Astrocyte (in vitro differentiated cells and primary cell): ENCODE data around the gene GMPR. TPM values are rescaled to one million over a fixed set of nuclear protein-coding genes. Genes with fewer than 3 reads are reported as not detected.

Experiments used
- DNase-seq: peaks from one replicate; pipeline ENCODE4 v3.0.0-alpha.2; 2010; ENCODE audit warnings: low read depth
- FAIRE-seq: peaks from 2 replicates; lab custom pipeline; 2011; peaks lifted over from hg19 to GRCh38; lab: Jason Lieb, UNC
- H2AFZ ChIP-seq: 2 replicates; pipeline ENCODE4 v1.6.0; 2012; ENCODE audit warnings: low read depth, low read length, inconsistent platforms
- H3K27ac ChIP-seq: 2 replicates; pipeline ENCODE4 v1.5.1; 2011; ENCODE audit warnings: low read depth, low read length, inconsistent platforms
- H3K27me3 ChIP-seq: 2 replicates; pipeline ENCODE4 v1.6.0; 2011; ENCODE audit warnings: low read length, inconsistent platforms; ENCODE audit not compliant: insufficient read depth
- H3K36me3 ChIP-seq: 2 replicates; pipeline ENCODE4 v1.5.1; 2011; ENCODE audit warnings: low read length, inconsistent platforms; ENCODE audit not compliant: insufficient read depth
- H3K4me1 ChIP-seq: 2 replicates; pipeline ENCODE4 v1.5.1; 2011; ENCODE audit warnings: low read length, inconsistent platforms; ENCODE audit not compliant: insufficient read depth
- H3K4me2 ChIP-seq: 2 replicates; pipeline ENCODE4 v1.6.0; 2012; ENCODE audit warnings: low read length, inconsistent platforms
- H3K4me3 ChIP-seq: 2 replicates; pipeline ENCODE4 v1.5.1; 2011; ENCODE audit warnings: low read depth, mild to moderate bottlenecking, low read length, inconsistent platforms; ENCODE audit not compliant: insufficient read depth
- H3K79me2 ChIP-seq: 2 replicates; pipeline ENCODE4 v1.6.0; 2012; ENCODE audit warnings: mild to moderate bottlenecking, low read length, inconsistent platforms; ENCODE audit not compliant: insufficient read depth
- H3K9ac ChIP-seq: 2 replicates; pipeline ENCODE4 v1.6.0; 2012; ENCODE audit warnings: mild to moderate bottlenecking, low read length, inconsistent platforms
- H3K9me3 ChIP-seq: 2 replicates; pipeline ENCODE4 v1.5.1; 2012; ENCODE audit warnings: low read depth, mild to moderate bottlenecking, low read length, inconsistent platforms; ENCODE audit not compliant: insufficient read depth
- H4K20me1 ChIP-seq: 2 replicates; pipeline ENCODE4 v1.6.0; 2012; ENCODE audit warnings: low read length, inconsistent platforms; ENCODE audit not compliant: insufficient read depth
- H3K27ac Mint-ChIP-seq: one replicate; pipeline ENCODE4 v1.8.0; 2021; ENCODE audit warnings: mild to moderate bottlenecking, mixed read lengths; ENCODE audit not compliant: unreplicated experiment
- H3K27me3 Mint-ChIP-seq: one replicate; pipeline ENCODE4 v1.8.0; 2021; ENCODE audit warnings: low read depth, mixed read lengths; ENCODE audit not compliant: unreplicated experiment
- H3K36me3 Mint-ChIP-seq: one replicate; pipeline ENCODE4 v1.8.0; 2021; ENCODE audit warnings: low read depth, mixed read lengths; ENCODE audit not compliant: unreplicated experiment
- H3K4me1 Mint-ChIP-seq: one replicate; pipeline ENCODE4 v1.8.0; 2021; ENCODE audit warnings: low read depth, mixed read lengths; ENCODE audit not compliant: unreplicated experiment
- H3K4me3 Mint-ChIP-seq: one replicate; pipeline ENCODE4 v1.8.0; 2021; ENCODE audit warnings: mild to moderate bottlenecking, moderate library complexity, mixed read lengths; ENCODE audit not compliant: unreplicated experiment
- H3K9me3 Mint-ChIP-seq: one replicate; pipeline ENCODE4 v1.8.0; 2021; ENCODE audit warnings: mild to moderate bottlenecking, mixed read lengths; ENCODE audit not compliant: unreplicated experiment
- EZH2 ChIP-seq: IDR thresholded peaks from 2 replicates; pipeline ENCODE4 v1.6.1; 2012; ENCODE audit warnings: mild to moderate bottlenecking, low read length, inconsistent platforms; ENCODE audit not compliant: insufficient read depth
- total RNA-seq: library from RNA; stranded (reverse); gene quantifications from 2 replicates; pipeline ENCODE4 v1.2.1, GENCODE V29; 2021
- TF ChIP-seq, protein P1 (sequence below): IDR thresholded peaks from 2 replicates; pipeline ENCODE4 v1.5.1; 2011; ENCODE audit warnings: low read depth, mild to moderate bottlenecking, inconsistent platforms, low read length, moderate library complexity; ENCODE audit not compliant: insufficient read depth

Gene GMPR
- total RNA-seq, 1 donor from 2014 or later: 2.0 TPM

DNA sequence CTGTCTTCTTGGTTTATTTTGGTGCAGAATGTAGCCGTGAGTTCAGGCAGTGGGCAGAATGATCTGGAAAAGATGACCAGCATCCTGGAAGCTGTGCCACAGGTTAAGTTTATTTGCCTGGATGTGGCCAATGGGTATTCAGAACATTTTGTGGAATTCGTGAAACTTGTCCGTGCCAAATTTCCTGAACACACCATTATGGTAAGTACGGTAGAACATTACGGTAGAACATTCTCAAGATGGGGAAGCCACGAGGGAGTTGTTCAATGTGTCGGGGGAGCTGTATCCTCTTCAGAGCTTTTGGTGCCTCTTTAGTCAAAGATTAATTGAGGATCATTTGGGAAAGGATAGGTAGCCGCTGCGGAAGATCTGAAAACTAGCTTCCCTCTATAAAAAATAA lies 16.1 kb downstream of the GMPR start:
- Mint-ChIP-seq H3K9me3 (no peaks in the 10 kb centered on the region), H3K36me3 (no peaks in the 10 kb centered on the region), H3K27me3 (no peaks in the 10 kb centered on the region), H3K4me1 (peaks cover 10% of the 10 kb centered on the region), H3K27ac (no peak overlapping the region), H3K4me3 (no peak overlapping the region)
- Histone ChIP-seq H3K9me3 (peaks cover 4% of the 10 kb centered on the region), H3K79me2 (no peaks in the 10 kb centered on the region), H3K27me3 (no peaks in the 10 kb centered on the region), H2AFZ (no peak overlapping the region), H3K9ac (no peak overlapping the region), H3K4me1 (no peaks in the 10 kb centered on the region), H3K4me3 (no peak overlapping the region), H3K27ac (no peak overlapping the region), H3K36me3 (no peaks in the 10 kb centered on the region), H4K20me1 (no peaks in the 10 kb centered on the region), H3K4me2 (no peak overlapping the region)
- no peak for FAIRE-seq
- TF ChIP-seq EZH2: no peak
- TF ChIP-seq, protein P1, sequence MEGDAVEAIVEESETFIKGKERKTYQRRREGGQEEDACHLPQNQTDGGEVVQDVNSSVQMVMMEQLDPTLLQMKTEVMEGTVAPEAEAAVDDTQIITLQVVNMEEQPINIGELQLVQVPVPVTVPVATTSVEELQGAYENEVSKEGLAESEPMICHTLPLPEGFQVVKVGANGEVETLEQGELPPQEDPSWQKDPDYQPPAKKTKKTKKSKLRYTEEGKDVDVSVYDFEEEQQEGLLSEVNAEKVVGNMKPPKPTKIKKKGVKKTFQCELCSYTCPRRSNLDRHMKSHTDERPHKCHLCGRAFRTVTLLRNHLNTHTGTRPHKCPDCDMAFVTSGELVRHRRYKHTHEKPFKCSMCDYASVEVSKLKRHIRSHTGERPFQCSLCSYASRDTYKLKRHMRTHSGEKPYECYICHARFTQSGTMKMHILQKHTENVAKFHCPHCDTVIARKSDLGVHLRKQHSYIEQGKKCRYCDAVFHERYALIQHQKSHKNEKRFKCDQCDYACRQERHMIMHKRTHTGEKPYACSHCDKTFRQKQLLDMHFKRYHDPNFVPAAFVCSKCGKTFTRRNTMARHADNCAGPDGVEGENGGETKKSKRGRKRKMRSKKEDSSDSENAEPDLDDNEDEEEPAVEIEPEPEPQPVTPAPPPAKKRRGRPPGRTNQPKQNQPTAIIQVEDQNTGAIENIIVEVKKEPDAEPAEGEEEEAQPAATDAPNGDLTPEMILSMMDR: no peak
- DNase-seq: no peak

DNA sequence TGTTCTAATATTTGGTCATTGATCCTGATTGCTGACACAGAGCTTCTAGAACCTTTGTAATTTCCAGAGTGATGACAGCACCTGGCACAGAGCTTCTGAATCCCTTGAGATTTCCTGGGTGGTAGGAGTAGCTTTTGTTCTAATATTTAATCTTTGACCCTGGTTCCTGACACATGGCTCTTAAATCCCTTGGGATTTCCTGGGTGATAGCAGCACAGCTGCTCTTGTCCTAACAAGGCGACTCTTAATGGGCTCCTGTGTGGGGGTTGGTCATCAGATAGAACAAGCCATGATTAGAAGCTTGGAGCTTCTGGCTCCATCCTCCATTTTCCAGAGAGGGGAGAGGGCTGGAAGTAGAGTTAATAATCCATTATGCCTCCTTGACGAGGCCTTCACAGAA lies 18.4 kb downstream of the GMPR start:
- H3K79me2 ChIP-seq: no peaks in the 10 kb centered on the region
- no peak overlapping the region for H3K27ac ChIP-seq
- no peaks in the 10 kb centered on the region for H3K36me3 ChIP-seq
- no peaks in the 10 kb centered on the region for H3K9me3 Mint-ChIP-seq
- H3K4me2 ChIP-seq: no peak overlapping the region
- DNase-seq (no peak), FAIRE-seq (no peak)
- H3K27ac Mint-ChIP-seq: no peak overlapping the region
- no peak overlapping the region for H3K4me3 Mint-ChIP-seq
- TF ChIP-seq EZH2: no peak
- TF ChIP-seq, protein P1: no peak
- no peak overlapping the region for H2AFZ ChIP-seq
- peaks cover 4% of the 10 kb centered on the region for H3K9me3 ChIP-seq
- no peaks in the 10 kb centered on the region for H3K36me3 Mint-ChIP-seq
- H3K4me1 ChIP-seq: no peaks in the 10 kb centered on the region
- H3K27me3 ChIP-seq: no peaks in the 10 kb centered on the region
- H3K27me3 Mint-ChIP-seq: no peaks in the 10 kb centered on the region
- H3K9ac ChIP-seq: no peak overlapping the region
- H3K4me3 ChIP-seq: no peak overlapping the region
- no peaks in the 10 kb centered on the region for H4K20me1 ChIP-seq
- H3K4me1 Mint-ChIP-seq: peaks cover 10% of the 10 kb centered on the region

DNA sequence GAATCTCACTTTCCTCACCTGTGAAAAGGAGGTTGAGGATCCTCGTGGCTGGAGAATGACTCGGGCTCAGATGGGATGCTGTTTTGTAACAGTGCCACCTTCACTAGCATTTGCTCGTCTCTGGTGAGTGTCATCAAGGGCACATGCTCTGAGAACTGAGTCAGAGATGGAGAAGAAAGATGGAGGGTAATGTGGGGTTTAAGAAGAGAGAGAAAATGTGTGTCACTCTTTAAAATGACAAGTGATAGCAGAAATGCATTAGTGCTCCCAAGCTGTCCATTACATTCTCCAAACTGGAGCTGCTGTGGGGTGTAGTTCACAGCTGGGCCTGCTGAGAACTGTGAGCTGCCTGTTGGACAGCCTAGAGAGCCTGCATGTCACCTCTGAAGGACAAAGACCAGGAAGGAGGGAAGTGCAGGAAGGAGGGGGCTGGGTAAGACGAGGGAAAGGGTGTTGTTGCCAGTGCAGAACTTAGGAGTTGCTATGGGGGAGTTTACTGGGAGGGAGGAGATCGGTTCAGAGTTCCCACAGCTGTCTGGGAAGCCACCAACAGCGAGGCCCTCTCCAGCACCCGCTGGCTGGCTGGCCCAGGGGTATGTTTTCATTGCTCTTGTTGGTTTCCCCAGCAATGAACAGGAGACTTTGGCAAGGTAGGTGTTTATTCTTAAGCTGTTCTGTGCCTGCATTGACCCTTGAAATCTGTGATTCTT lies 19.8 kb downstream of the GMPR start:
- H3K27me3 Mint-ChIP-seq: no peaks in the 10 kb centered on the region
- TF ChIP-seq, protein P1: no peak
- TF ChIP-seq EZH2: no peak
- peaks cover 4% of the 10 kb centered on the region for H3K9me3 ChIP-seq
- no peaks in the 10 kb centered on the region for H4K20me1 ChIP-seq
- no peak for DNase-seq
- no peak overlapping the region for H3K4me3 ChIP-seq
- no peaks in the 10 kb centered on the region for H3K79me2 ChIP-seq
- no peak for FAIRE-seq
- H3K27ac ChIP-seq: no peak overlapping the region
- no peaks in the 10 kb centered on the region for H3K9me3 Mint-ChIP-seq
- no peaks in the 10 kb centered on the region for H3K4me1 ChIP-seq
- no peaks in the 10 kb centered on the region for H3K36me3 Mint-ChIP-seq
- peaks cover 10% of the 10 kb centered on the region for H3K4me1 Mint-ChIP-seq
- H3K27ac Mint-ChIP-seq: peak overlapping the region; percentile 21
- H3K4me2 ChIP-seq: no peak overlapping the region
- no peaks in the 10 kb centered on the region for H3K27me3 ChIP-seq
- peak overlapping the region; percentile 11 for H3K4me3 Mint-ChIP-seq
- no peak overlapping the region for H2AFZ ChIP-seq
- no peak overlapping the region for H3K9ac ChIP-seq
- H3K36me3 ChIP-seq: no peaks in the 10 kb centered on the region
